ENCODE data around the gene ZRANB1. TPM values are rescaled to one million over a fixed set of nuclear protein-coding genes. Genes with fewer than 3 reads are reported as not detected.

The ZRANB1 gene
- total RNA-seq, 1 experiment from 2014 or later, result 12.5 TPM

GRCh38 chr10:124928087-124928486 is 13.8 kb upstream of the ZRANB1 start:
- intact Hi-C loops (cut with micrococcal nuclease; ENCODE audit: unreplicated experiment), result no loop called here
- BruUV-seq (replicated peaks), result no TSS peak
- Mint-ChIP-seq H3K27ac (ENCODE audit: unreplicated experiment) (no peak overlapping the region), H3K9me3 (ENCODE audit: low read depth, unreplicated experiment) (peaks cover 3% of the 10 kb centered on the region), H3K4me3 (ENCODE audit: low read depth, unreplicated experiment) (no peak overlapping the region), H3K36me3 (ENCODE audit: insufficient read depth, unreplicated experiment) (peaks cover 9% of the 10 kb centered on the region), H3K27me3 (ENCODE audit: unreplicated experiment) (no peaks in the 10 kb centered on the region), H3K4me1 (ENCODE audit: low read depth, unreplicated experiment) (no peaks in the 10 kb centered on the region)
- TF ChIP-seq CTCF (IDR thresholded peaks at IDR 0.05; ENCODE audit: unreplicated experiment), result no peak
- CTCF ChIA-PET, result no interaction called here
- no peak for DNase-seq

- peaks cover 3% of the 10 kb centered on the region for H3K9me3 Mint-ChIP-seq (ENCODE audit: low read depth, unreplicated experiment)
- no peaks in the 10 kb centered on the region for H3K4me1 Mint-ChIP-seq (ENCODE audit: low read depth, unreplicated experiment)
- no peak overlapping the region for H3K27ac Mint-ChIP-seq (ENCODE audit: unreplicated experiment)
- no peak for DNase-seq
- no peak overlapping the region for H3K4me3 Mint-ChIP-seq (ENCODE audit: low read depth, unreplicated experiment)
- CTCF ChIA-PET, result no interaction called here
- BruUV-seq (replicated peaks), result no TSS peak
- H3K27me3 Mint-ChIP-seq (ENCODE audit: unreplicated experiment), result no peaks in the 10 kb centered on the region
- TF ChIP-seq CTCF (IDR thresholded peaks at IDR 0.05; ENCODE audit: unreplicated experiment), result no peak
- H3K36me3 Mint-ChIP-seq (ENCODE audit: insufficient read depth, unreplicated experiment), result peaks cover 9% of the 10 kb centered on the region
- intact Hi-C loops (cut with micrococcal nuclease; ENCODE audit: unreplicated experiment), result no loop called here
Measured at GRCh38 chr10:124928545-124928944, 13.4 kb upstream of the ZRANB1 start.

- Mint-ChIP-seq H3K27ac (ENCODE audit: unreplicated experiment) (no peak overlapping the region), H3K36me3 (ENCODE audit: insufficient read depth, unreplicated experiment) (peaks cover 3% of the 10 kb centered on the region), H3K27me3 (ENCODE audit: unreplicated experiment) (no peaks in the 10 kb centered on the region), H3K9me3 (ENCODE audit: low read depth, unreplicated experiment) (peaks cover 3% of the 10 kb centered on the region), H3K4me3 (ENCODE audit: low read depth, unreplicated experiment) (no peak overlapping the region), H3K4me1 (ENCODE audit: low read depth, unreplicated experiment) (peaks cover 10% of the 10 kb centered on the region)
- no TSS peak for BruUV-seq (replicated peaks)
- DNase-seq, result no peak
- TF ChIP-seq CTCF (IDR thresholded peaks at IDR 0.05; ENCODE audit: unreplicated experiment), result no peak
- intact Hi-C loops (cut with micrococcal nuclease; ENCODE audit: unreplicated experiment), result no loop called here
- CTCF ChIA-PET, result no interaction called here
Measured at GRCh38 chr10:124935946-124936345, 6.0 kb upstream of the ZRANB1 start.

- CTCF ChIA-PET, result no interaction called here
- H3K4me1 Mint-ChIP-seq (ENCODE audit: low read depth, unreplicated experiment), result peaks cover 10% of the 10 kb centered on the region
- no peaks in the 10 kb centered on the region for H3K36me3 Mint-ChIP-seq (ENCODE audit: insufficient read depth, unreplicated experiment)
- H3K27ac Mint-ChIP-seq (ENCODE audit: unreplicated experiment), result no peak overlapping the region
- H3K4me3 Mint-ChIP-seq (ENCODE audit: low read depth, unreplicated experiment), result no peak overlapping the region
- intact Hi-C loops (cut with micrococcal nuclease; ENCODE audit: unreplicated experiment), result no loop called here
- no TSS peak for BruUV-seq (replicated peaks)
- peaks cover 2% of the 10 kb centered on the region for H3K9me3 Mint-ChIP-seq (ENCODE audit: low read depth, unreplicated experiment)
- no peak for DNase-seq
- TF ChIP-seq CTCF (IDR thresholded peaks at IDR 0.05; ENCODE audit: unreplicated experiment), result no peak
- H3K27me3 Mint-ChIP-seq (ENCODE audit: unreplicated experiment), result no peaks in the 10 kb centered on the region
Measured at GRCh38 chr10:124936813-124937212, 5.1 kb upstream of the ZRANB1 start.

GRCh38 chr10:124939290-124939689 is 2.6 kb upstream of the ZRANB1 start:
- peaks cover 16% of the 10 kb centered on the region for H3K4me1 Mint-ChIP-seq (ENCODE audit: low read depth, unreplicated experiment)
- no TSS peak for BruUV-seq (replicated peaks)
- TF ChIP-seq CTCF (IDR thresholded peaks at IDR 0.05; ENCODE audit: unreplicated experiment), result no peak
- peaks cover 9% of the 10 kb centered on the region for H3K36me3 Mint-ChIP-seq (ENCODE audit: insufficient read depth, unreplicated experiment)
- no peak for DNase-seq
- H3K27ac Mint-ChIP-seq (ENCODE audit: unreplicated experiment), result no peak overlapping the region
- no peak overlapping the region for H3K4me3 Mint-ChIP-seq (ENCODE audit: low read depth, unreplicated experiment)
- no peaks in the 10 kb centered on the region for H3K9me3 Mint-ChIP-seq (ENCODE audit: low read depth, unreplicated experiment)
- CTCF ChIA-PET, result no interaction called here
- H3K27me3 Mint-ChIP-seq (ENCODE audit: unreplicated experiment), result no peaks in the 10 kb centered on the region
- intact Hi-C loops (cut with micrococcal nuclease; ENCODE audit: unreplicated experiment), result no loop called here
